Stimulated activated CD4-positive, alpha-beta T cell treated with anti-CD3 and anti-CD28 coated beads, Interleukin-12 subunit alpha, Interleukin-12 subunit beta, amount 100 ng/mL, for 24 hours (primary cell): ENCODE data around the gene KCTD4.

Source experiments
- DNase-seq, 2 experiments: peaks; one replicate each; pipeline ENCODE4 v3.0.0-alpha.2; 2020; ENCODE audit warnings: low read depth in 2 of 2

The KCTD4 gene

DNA sequence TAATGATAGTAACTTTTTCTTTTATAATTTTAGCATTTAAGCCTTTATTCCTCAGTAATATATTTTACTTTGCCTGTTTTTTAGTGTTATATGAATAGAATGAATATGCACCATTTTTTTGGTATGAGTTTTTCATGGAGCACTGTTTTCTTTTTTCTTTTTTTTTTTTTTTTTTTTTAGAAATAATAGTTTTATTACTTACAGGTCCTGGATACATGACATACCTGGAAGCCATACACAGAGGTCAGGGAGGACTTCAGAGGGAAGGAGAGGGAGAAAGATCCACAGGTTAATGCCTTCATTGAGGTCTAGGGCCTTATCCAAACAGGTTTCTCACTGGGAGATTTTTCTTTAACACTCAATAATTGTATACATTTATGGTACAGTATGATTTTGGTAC, 26.4 kb downstream of the KCTD4 start:
- no peak for DNase-seq

DNA sequence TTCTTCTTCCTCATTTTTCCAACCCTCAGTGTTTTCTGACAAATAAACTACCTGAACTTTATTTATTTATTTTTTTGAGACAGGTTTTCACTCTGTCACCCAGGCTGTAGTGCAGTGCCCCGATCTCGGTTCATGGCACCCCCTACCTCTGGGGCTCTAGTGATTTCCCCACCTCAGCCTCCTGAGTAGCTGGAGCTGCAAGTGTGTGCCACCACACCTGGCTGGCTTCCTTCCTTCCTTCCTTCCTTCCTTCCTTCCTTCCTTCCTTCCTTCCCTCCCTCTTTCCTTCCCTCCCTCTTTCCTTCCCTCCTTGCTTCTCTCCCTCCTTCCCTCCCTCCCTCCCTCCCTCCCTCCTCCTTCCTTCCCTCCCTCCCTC, 32.3 kb downstream of the KCTD4 start:
- DNase-seq = no peak

DNA sequence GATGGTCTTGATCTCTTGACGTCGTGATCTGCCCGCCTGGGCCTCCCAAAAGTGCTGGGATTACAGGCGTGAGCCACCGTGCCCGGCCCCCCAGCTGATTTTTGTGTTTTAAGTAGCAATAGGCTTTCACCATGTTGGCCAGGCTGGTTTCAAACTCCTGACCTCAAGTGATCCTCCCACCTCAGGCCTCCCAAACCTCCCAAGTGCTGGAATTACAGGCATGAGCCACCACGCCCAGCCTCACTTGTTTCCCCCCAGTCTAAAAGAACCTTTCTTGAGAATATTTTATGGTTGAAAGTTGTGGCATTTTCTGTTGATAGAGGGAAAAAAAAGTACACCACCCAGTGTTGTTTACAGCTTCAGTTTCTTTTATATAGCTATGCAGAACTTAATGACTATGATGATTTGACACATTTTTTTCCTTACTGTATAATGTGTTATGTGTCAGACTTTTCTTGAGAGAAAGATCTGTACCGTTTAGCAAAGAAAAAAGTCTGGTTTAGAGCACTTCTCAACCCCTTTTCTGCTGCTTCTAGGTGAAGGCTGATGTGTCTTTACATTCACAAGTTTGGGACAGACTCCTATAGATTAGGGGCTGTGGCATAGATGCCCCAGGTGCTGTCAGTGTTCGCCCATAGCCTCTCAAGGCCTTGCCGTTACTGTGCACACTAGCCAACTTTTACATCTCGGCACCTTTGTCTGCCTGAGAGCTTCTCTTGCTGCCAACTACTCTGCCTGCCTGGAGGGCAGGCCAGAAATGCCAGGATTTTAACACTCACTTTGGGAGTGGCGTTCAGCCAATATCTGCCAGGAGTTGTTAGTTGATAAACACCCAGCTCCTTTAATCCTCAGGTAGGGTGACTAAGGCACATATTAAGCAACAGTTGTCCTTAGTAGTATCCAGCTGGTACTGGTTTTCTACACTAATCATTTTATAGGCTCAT, 33.0 kb downstream of the KCTD4 start:
- no peak for DNase-seq

DNA sequence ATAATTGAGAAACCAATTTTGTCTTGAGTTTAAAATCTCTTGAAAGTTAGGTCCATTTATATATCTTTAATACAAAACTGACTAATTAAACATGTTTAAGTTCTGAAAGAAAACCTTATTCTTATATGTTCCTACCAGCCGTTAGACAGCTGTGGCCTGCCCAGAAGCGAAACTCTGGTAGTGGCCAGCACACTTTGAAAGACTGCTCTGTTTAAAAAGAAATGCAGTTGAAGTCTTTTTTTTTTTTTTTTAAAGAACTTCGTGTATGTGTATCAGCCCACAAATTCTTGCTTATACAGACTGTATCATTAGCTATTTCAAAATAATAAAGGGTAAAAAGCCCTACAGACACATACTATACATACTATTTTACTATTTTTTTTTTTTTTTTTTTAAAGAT, 34.0 kb downstream of the KCTD4 start:
- no peak for DNase-seq

DNA sequence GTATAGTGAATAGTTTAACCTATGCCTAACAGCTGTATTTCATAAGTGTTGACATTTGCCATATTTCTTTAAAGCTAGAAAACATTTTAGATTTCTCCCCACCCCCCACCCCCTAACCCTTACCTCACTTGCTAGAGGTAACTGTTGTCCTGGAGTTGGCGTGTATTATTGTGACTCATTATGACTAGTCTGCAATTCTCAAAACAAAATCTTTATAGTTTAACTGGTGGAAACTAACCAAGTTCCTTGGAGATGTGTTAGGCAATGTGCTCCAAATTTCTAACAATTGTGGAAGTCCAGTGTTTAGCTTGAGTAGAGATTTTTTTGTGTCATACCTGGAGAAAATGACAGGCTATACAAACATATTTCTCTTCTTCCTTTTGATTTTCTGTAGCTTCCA, 38.0 kb downstream of the KCTD4 start:
- no peak for DNase-seq

DNA sequence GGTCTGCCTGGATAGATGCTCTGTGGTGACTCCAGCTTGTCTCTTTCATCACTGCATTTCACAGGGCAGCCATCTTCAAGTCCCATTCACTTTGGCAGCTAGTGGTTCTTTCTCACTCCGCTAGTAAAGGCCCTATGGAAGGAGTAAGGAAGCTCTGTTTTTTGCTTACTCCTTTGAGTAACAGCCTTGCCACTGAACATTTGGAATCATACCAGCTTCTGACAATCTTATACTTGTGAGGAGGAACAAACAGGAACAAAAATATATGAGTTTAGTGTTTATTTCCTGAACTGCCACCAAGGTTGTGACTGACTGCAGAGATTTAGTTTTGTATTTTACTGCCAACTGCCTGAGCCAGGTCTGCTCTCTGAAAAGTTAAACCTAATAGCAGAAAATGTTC, 38.7 kb downstream of the KCTD4 start:
- no peak for DNase-seq

DNA sequence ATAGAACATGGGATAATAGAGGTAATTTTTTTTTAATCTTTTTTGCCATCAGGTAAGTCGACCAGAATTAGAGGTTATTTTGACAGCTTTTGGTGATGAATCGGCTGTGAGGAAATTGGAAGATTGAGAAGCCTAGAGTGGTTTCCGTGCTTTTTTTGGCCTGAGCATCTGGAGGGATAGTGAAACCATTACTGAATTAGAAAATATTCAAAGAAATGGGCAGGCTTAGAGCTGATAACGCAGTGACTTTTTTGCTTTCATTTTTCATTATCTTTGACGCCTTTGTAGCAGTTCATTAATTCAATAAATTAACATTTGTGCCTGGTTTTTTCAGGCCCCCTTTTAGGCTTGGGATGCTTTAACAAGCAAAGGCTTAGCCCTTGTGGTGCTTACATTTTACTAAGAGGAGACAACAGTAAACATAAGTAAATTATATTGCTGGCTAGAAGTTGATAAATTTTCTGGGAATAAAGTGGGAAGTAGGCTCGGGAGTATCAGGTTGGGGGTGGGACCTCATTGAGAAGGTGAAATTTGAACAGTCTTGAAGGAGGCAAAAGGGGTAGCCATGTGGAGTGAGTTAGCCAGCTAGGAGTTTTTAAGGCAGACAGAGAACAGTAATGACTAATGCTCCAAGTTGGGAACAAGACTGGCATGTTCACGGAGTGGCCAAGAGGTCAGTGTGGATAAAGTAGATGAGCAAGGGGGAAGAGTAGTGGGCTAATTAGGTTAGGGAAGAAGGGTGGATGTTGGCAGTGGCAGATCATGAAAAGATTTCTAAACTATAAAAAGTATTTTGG, 44.1 kb downstream of the KCTD4 start:
- no peak for DNase-seq

DNA sequence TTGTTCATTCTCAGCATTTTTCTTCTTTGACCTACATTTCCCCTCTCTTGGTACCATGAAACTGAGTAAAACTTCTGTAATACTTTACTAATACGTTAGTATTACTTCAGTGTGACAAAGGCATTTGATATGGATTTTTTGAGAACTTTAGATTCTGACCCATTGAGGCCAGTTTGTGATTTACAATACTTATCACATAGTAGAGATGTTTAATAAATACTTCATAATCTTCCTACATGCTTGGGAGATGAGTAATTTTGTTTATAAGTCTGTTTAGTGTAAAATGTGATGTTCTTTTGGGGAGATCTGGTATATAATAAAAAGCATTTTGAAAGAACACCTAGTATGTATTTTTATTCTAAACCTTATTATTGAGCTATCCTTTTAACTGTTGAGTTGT, 50.9 kb downstream of the KCTD4 start:
- no peak for DNase-seq

DNA sequence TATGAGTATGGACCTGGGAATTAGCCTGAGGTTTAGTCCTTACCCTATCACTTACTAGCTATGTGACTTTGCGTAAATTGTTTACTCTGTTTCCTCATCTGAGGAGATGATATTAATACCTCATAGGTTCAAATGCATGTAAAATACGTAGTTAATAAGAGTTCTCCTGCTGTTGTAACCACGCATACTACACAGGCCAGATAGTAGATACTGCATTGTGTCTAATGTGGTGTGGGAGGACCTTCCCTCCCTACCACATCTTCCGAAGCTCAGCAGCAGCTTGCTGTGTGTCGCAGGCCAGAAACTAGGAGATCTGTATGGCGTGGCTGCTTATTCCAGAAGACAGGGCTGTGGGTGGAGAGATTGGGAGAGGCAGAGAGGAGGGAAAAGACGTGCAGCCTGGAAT, 57.5 kb downstream of the KCTD4 start:
- no peak for DNase-seq
